Measurements from ENCODE around the gene CMA1.

- TF ChIP-seq PKNOX1 (IDR thresholded peaks at IDR 0.05): no peak
- no peak for TF ChIP-seq FOXM1 (IDR thresholded peaks at IDR 0.05; ENCODE audit: borderline replicate concordance)
- TF ChIP-seq TARDBP (IDR thresholded peaks at IDR 0.05): no peak
- TF ChIP-seq NFRKB (IDR thresholded peaks at IDR 0.05): no peak
- TF ChIP-seq HDGF (IDR thresholded peaks at IDR 0.05; ENCODE audit: borderline replicate concordance): no peak
- TF ChIP-seq LEF1 (IDR thresholded peaks at IDR 0.05; ENCODE audit: borderline replicate concordance): no peak
- TF ChIP-seq FOXK2 (IDR thresholded peaks at IDR 0.05): no peak
- no peak for TF ChIP-seq SP1 (IDR thresholded peaks at IDR 0.05)
- no peak for TF ChIP-seq BHLHE40 (IDR thresholded peaks at IDR 0.05; ENCODE audit: borderline replicate concordance)
- no peak for TF ChIP-seq ELF4 (IDR thresholded peaks at IDR 0.05)
- no peak for TF ChIP-seq FOXA1 (IDR thresholded peaks at IDR 0.05)
- no peak for TF ChIP-seq ZNF384 (IDR thresholded peaks at IDR 0.05)
- no peak for TF ChIP-seq L3MBTL2 (conservative IDR thresholded peaks at IDR 0.05)
These were observed 4.9 kb upstream of the CMA1 start for GRCh38 chr14:24513009-24513408.

Measured in HEK293T (cell line).